Skin epidermis (tissue), 12 donors: ENCODE data around the gene PCNX1.
"Not testable (repeated sequence)": the region's sequence is repeated elsewhere in the genome, so short reads cannot be mapped to it uniquely, and the experiment has no call there.

Experiments
- H3K27ac ChIP-seq, 21 experiments: fragments of 200-600 bp; sonication (generic) in 11 of 21; one replicate each; pipeline ENCODE4 v1.5.0; 2020; ENCODE audit warnings: mild to moderate bottlenecking in 3 of 21, inconsistent platforms in 2 of 21, moderate library complexity in 2 of 21
- H3K4me3 ChIP-seq, 7 experiments: fragments of 200-600 bp; sonication (generic) in 2 of 7; one replicate each; pipeline ENCODE4 v1.5.0; 2020; ENCODE audit warnings: inconsistent platforms in 2 of 7, mild to moderate bottlenecking in 2 of 7, moderate library complexity in 1 of 7

The PCNX1 gene

GRCh38 chr14:71137536-71138447, 230.5 kb downstream of the PCNX1 start:
- H3K27ac ChIP-seq, result no peak overlapping the region
- H3K4me3 ChIP-seq, result no peak overlapping the region

GRCh38 chr14:71138448-71139293, 231.4 kb downstream of the PCNX1 start:
- Histone ChIP-seq H3K27ac (no peak overlapping the region), H3K4me3 (no peak overlapping the region)

GRCh38 chr14:71139294-71139946, 232.2 kb downstream of the PCNX1 start:
- Histone ChIP-seq H3K27ac (no peak overlapping the region), H3K4me3 (no peak overlapping the region)

- Histone ChIP-seq H3K27ac (peak overlapping the region in 7 of 21 experiments; percentile 19 to 44 (median 34)), H3K4me3 (no peak overlapping the region)
Observed at GRCh38 chr14:71140157-71140556, 232.9 kb downstream of the PCNX1 start.

- Histone ChIP-seq H3K4me3 (no peak overlapping the region), H3K27ac (peak overlapping the region in 13 of 21 experiments; percentile 16 to 74 (median 54))
Observed at GRCh38 chr14:71141701-71142374, 234.6 kb downstream of the PCNX1 start.

- H3K27ac ChIP-seq, result peak overlapping the region in 16 of 21 experiments; percentile 1 to 74 (median 44)
- H3K4me3 ChIP-seq, result no peak overlapping the region
Observed at GRCh38 chr14:71142375-71143038, 235.2 kb downstream of the PCNX1 start.

GRCh38 chr14:71143381-71144290, 236.4 kb downstream of the PCNX1 start:
- Histone ChIP-seq H3K4me3 (no peak overlapping the region), H3K27ac (peak overlapping the region in 15 of 21 experiments; percentile 2 to 74 (median 37))

- H3K4me3 ChIP-seq, H3K27ac ChIP-seq: not testable (repeated sequence)
Observed at GRCh38 chr14:71147335-71147734, 240.1 kb downstream of the PCNX1 start.

- Histone ChIP-seq H3K27ac (no peak overlapping the region), H3K4me3 (no peak overlapping the region)
Observed at GRCh38 chr14:71148627-71149026, 241.4 kb downstream of the PCNX1 start.

- H3K27ac ChIP-seq, result no peak overlapping the region
- no peak overlapping the region for H3K4me3 ChIP-seq
Observed at GRCh38 chr14:71150737-71151136, 243.5 kb downstream of the PCNX1 start.

- Histone ChIP-seq H3K27ac (no peak overlapping the region), H3K4me3 (no peak overlapping the region)
Observed at GRCh38 chr14:71155743-71156142, 248.5 kb downstream of the PCNX1 start.

- H3K27ac ChIP-seq, result no peak overlapping the region
- H3K4me3 ChIP-seq, result no peak overlapping the region
Observed at GRCh38 chr14:71163050-71163841, 256.0 kb downstream of the PCNX1 start.

- H3K27ac ChIP-seq, result no peak overlapping the region
- no peak overlapping the region for H3K4me3 ChIP-seq
Observed at GRCh38 chr14:71163842-71164629, 256.8 kb downstream of the PCNX1 start.
